GM21737 (cell line): Measurements from ENCODE around the gene CLEC18A.
"Not testable (repeated sequence)": the region's sequence is repeated elsewhere in the genome, so short reads cannot be mapped to it uniquely, and the experiment has no call there.

Experiments
- ATAC-seq: cut with Tn5 transposase; IDR thresholded peaks from one replicate; pipeline ENCODE4 v1.9.1; 2021; ENCODE audit warnings: mild to moderate bottlenecking, moderate library complexity; ENCODE audit not compliant: unreplicated experiment

Gene CLEC18A

DNA sequence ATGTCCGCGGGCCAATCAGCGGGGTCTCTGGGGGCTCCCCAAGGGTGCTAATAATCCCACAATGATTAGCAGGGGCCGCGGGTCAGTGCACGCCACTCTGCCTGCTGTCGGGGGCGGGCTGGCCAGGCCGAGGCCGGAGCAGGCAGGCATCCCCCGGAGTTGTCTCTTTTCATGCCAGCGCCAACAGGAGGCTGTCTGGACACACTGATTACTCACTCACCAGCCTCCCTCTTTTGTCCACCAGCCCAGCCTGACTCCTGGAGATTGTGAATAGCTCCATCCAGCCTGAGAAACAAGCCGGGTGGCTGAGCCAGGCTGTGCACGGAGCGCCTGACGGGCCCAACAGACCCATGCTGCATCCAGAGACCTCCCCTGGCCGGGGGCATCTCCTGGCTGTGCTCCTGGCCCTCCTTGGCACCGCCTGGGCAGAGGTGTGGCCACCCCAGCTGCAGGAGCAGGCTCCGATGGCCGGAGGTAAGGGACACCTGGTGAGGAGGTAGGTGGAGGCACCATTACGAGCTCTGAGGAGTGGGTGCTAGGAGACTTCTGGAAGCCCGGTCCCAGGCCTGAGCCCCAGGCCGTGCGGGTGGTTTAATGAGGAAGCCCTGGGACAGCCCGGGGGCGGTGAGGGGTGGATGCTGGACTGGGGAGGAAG, at the start of gene CLEC18A:
CLEC18A (plus strand) TSS at position 318 of the 655 bp plus-strand sequence; CDS start at position 351, 33 bp downstream.
- ATAC-seq = not testable (repeated sequence)

DNA sequence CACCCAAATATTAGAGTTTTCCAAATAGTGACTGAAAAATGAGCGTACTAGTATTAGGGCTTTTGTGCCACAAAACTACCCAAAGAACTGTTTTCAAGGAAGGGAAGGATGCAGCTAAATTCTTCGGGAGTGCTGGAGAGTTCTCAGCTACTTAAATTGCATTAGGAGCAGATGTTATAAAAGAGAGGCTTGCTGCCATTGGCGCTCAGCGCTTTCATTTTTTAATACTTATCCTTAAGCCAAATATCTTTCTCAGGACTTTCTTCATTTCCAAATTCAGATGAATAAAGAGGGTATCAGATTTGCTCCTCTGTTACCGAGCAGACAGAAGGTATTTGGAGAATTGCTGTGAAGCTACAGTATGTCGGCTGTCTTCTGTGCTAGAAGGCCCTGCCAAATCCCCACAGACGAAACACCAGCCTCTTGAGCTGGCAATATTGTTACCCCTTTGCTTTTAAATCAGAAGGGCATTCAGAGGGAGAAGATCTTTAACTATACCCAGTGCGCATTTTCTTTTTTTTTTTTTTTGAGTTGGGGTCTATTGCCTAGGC, 47.2 kb upstream of the CLEC18A start:
- no peak for ATAC-seq

DNA sequence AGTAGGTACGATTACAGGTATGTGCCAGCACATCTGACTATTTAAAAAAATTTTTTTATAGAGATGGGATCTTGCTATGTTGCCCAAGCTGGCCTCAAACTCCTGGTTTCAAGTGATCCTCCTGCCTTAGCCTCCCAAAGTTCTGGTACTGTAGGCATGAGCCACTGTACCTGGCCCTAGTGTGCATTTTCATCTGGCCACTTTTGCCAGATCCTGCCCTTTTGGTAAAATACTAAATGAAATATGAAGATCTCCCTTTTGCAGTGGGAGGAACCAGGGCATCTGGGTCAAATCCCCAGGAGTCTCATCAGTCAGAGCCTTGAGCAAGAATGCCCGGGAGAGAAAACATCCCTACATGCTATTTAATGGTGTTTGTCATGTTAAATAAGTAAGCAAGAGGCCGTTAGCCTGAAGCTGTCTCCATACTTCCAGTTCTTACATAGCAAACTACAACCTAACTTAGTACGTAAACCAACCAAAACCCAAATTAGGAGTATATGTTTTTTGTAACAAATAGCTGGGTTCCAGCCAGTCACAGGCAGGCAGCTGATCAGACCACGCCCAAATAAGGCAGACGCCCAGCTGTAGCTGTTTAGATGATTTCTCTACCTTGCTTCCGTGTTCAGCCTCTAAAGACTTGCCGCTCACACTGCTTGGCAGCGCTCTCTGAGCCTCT, 46.5 kb upstream of the CLEC18A start:
- ATAC-seq = no peak

DNA sequence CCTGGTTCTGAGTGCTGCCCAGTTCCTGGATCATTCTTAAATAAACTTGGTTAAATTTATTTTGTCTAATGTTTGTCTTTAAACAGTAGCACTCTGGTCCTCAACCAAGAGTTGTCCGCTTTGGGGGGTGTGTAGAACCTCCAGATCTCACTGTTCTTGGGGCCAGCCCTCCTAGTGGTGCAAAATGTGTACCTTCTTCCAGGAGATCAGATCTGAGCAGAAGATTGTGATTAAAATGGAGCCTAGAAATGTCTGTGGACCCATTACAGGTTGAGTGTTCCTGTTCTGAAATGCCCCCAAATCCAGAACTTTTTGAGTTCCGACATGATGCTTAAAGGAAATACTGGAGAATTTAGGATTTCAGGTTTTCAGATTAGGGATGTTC, 46.0 kb upstream of the CLEC18A start:
- ATAC-seq = no peak

DNA sequence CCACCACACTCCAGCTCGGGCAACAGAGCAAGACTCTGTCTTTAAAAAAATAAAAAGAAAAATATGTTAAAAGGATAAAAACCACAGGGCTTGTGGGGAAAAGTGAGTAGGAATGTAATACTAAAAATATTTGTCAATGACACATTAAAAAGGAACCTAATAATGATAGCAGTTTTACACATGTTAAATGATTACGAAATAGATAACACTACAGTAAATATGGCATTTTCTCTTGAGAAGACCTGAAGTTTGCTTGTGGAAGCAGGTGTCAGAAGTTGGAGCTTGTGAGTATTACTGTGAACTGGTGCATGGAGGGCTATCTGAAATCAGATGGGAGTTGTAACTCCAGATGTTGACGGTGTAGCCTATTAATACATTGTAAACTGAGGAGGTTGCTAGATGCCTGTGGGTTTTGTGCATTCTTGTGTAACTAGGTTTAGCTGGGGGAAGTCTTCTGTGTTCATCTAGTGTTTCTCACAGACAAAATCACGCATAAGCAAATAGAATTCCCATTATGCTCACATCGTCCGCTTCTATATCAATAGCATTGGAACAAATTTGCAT, 44.2 kb upstream of the CLEC18A start:
- no peak for ATAC-seq

DNA sequence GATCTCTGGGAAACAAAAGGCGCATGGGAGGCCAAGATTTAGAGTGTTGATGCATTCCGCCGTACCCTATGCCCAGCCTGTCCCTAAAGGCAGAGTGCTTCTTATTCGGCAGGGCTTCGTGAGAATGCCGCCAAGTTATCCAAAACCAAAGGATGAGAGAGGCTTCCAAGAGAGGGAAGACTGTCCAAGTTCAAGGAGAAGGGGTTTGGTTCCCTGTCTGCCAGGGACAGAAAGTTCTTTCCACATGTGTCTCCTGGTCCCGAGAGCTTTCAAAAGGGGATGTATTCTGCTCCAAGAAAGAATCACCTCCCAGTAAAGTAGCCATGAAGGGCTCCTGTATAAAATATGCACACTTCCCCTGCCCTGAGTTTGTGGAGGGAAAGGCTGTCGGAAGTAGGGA, 42.1 kb upstream of the CLEC18A start:
- no peak for ATAC-seq

DNA sequence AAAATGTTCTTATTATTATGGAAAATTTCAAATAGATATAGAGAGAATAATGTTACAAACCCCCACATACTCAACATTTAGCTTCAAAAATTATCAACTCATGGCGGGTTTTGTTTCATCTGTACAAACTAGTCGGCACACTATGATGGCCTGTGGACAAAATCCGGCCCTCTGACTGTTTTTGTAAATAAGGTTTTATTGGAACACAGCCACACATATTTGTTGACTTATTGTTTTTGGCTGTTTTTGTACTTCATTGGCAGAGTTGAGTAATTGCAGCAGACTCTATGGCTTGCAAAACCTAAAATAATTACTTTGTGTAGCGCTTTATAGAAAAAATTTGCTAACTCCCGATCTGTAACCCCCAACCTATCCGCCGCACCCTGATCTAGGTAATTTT, 41.4 kb upstream of the CLEC18A start:
- no peak for ATAC-seq

DNA sequence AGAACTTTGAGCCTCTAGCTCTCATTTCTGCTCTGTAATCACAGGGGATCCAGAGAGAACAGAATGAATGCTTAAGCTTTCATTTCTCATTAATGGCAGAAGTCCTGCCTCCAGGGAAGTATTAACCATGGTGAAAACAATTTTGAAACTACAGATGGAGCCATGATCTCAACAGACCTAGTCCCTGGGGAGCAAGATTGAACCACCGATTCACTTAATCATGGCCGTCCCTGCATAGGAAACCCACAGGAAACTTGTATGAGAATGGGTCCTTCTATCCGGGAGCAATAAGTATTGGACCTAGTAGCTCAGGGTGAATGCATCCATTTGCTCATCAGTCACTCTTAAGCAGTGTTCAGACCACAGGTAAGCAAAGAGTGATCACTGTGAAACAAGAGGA, 40.2 kb upstream of the CLEC18A start:
- no peak for ATAC-seq

DNA sequence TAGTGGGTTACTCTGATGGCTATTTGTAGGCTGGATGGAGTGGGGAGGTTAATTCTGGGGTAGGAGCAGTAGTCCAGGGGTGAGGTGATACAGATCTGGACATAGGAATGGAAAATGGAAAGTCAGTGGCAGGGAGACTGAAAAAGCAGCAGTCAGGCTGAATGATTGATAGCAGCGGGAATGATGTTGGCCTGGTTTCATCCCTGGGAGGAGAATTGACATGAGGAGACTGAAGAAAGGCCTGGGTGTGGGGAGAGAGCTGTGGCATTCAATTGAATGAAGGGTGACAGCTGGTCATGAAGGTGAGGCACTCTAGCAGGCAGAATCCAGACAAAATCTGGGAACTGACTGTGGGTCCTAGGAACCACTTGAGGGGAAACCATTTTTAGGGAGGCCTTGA, 34.7 kb upstream of the CLEC18A start:
- ATAC-seq = no peak

DNA sequence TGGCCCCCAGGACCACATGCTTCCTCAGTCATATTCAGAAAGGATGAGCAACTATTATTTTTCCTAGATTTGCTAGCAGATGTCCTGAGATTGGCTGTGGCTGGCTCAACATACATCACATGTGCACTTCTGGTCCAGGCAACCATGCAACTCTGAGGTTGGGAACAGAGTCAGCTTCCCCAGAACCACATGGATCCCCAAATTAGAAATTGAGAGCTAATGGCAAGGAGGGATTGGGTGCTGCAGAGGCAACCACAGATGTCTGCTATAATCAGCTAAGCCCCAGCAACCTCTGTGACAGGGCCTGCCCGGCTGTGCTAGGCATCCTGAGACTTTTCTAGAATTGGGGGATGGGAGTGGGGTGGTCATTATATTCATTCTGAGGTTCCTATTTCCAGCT, 33.8 kb upstream of the CLEC18A start:
- ATAC-seq = no peak

DNA sequence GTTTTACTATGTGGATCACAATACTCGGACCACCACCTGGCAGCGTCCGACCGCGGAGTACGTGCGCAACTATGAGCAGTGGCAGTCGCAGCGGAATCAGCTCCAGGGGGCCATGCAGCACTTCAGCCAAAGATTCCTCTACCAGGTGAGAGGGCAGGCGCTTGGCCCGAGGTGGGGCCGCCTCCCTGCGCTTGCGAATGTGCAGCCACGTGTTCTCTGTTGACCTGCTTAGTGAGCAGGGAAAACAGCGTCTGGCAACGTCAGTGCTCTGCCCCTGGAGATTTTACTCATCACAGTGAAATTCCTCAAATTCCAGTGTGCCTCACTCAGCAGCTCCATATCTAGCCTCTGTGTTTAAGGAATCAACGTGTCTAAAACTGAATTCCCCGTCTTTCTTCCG, 33.4 kb upstream of the CLEC18A start:
- ATAC-seq = no peak

DNA sequence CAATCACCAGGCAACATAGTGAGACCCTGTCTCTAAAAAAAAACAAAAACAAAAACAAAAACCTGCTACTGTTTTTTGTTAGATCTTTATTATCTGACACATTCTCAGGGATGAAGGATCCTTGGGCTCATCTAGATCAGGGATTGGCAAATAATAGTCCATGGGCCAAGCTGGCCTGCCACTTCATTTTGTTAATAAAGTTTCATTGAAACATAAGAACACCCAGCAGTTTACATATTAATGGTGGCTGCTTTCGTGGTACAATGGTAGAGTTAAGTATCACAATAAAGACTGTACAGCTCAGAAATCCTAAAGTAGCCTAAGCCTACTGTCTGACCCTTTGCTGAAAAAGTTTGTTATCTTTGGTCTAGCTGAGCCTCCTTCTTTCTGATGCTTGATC, 32.9 kb upstream of the CLEC18A start:
- ATAC-seq = no peak

DNA sequence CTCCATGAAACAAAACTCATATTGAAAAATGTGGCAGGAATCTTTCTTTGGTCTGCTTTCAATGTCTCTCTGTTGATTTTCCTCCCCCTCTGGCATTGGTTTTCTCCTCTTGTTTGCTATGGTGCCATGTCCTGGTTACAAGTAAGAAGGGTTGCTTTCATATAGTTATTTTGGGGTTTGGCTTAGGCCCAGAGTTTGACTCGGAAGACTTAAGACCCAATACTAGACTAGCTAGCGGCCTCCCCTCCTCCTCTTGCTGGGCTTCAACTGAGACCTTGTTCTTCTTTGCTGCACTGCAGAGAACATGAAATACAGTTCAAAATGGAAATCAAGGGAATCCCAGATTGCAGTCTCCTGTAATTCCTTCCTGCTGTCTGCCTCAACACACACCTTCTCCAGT, 30.0 kb upstream of the CLEC18A start:
- ATAC-seq = no peak

DNA sequence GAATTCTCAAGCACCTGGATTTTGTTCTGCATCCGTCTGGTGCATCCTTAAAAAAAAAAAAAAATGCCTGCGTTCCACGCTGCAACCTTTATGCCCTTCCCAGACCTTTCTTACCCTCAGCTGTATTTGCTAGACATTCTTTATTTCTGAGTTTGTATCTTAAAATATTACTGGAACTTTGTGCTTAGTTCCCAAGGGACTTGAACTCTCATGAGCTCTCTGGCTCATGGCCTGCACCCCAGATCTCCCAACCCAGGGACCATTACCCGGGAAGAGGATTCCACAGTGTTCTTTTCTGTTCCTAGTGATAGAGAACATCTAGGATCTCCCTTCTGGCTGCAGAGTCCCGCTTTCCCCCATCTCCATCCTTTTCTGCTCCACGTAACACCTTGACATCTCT, 28.9 kb upstream of the CLEC18A start:
- ATAC-seq = no peak

DNA sequence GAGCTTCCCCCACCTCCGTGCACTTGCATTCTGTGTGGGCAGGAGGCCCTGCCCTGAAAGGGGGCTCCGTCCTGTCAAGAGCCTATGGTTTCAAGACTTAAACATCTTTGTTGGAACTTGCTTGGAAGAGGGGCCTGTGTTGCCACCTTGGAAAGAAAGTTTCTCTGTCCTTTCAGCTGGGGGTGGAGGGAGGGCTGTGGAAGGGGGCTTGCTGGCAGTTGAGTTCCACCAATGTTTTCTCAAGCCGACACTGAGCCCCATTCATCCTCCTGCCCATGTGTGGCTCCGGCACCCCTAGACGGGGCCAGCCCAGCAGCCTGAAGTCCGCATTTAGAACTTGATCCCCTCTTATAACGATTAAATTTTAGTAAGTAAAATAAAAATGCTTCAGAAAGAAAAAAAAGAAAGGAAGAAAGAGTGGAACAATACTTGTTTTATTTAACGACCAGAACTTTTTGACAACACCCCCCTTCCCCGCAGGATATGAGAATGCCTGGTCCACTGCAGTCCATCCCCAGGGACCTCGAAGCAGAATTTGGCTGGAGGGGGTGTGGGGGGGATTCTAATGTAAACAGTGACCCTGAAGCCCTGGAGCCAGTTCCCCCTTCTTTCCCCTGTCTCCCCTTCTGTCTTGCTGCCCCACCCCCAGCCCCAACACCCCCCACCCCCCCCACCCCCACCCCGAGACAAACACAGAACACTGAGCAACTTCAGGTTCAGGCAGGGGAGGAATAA, 26.9 kb upstream of the CLEC18A start:
- no peak for ATAC-seq

DNA sequence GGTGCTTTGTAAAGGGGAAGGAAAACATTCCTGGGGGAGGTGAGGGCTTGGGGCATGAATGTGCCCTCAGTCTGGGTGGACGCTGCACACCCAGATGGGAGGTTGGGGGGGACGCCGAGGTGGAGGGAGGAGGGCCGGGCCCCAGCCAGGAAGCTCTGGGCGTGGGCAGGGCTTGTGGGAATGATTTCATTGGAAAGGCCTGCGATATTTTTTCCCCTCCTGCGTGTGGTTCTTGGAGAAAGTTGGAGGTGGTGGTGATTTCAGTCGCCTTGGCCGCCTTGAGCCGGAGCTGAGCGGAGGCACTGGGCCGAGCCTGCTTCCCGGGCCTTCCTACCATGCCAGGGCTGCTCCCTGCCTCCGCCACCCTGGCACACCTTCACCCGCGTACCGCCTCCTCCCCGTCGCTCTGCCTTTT, 26.4 kb upstream of the CLEC18A start:
- ATAC-seq = no peak

DNA sequence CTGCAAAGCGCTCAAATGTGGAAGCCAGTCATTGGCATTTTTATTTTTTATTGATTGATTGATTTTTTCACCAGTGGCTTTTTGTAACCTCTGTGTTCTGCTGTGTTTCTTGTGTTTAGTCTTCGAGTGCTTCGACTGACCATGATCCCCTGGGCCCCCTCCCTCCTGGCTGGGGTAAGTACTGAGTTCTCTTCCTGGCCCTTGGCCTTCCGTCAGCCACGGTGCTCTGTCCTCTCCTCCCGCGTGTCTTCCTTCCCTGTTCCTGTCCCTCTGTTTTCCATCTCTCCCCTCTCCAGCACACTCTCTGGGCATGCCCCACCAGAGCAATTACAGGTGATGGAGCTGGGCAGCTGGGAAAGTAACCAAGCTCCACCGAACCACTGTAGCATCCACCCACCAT, 25.8 kb upstream of the CLEC18A start:
- ATAC-seq = no peak

DNA sequence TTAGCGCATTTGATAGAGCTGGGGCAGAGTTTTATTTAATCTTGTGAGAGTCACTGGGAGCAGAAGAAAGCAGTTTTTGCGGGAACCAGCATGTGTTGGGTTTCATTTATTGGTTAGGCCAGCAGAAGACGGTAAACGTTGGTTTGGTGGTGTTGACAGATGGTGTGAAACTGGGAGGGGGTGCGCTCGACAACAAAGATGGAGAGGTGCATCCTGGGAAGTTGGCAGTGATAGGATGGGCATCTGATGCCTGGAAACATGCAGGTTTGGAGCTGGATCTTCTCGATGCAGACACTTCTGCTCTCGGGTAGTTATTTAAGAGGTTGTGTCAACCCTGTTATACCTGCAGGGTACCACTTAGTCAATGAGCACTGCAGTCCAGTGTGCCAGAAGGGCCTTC, 24.9 kb upstream of the CLEC18A start:
- ATAC-seq = no peak

DNA sequence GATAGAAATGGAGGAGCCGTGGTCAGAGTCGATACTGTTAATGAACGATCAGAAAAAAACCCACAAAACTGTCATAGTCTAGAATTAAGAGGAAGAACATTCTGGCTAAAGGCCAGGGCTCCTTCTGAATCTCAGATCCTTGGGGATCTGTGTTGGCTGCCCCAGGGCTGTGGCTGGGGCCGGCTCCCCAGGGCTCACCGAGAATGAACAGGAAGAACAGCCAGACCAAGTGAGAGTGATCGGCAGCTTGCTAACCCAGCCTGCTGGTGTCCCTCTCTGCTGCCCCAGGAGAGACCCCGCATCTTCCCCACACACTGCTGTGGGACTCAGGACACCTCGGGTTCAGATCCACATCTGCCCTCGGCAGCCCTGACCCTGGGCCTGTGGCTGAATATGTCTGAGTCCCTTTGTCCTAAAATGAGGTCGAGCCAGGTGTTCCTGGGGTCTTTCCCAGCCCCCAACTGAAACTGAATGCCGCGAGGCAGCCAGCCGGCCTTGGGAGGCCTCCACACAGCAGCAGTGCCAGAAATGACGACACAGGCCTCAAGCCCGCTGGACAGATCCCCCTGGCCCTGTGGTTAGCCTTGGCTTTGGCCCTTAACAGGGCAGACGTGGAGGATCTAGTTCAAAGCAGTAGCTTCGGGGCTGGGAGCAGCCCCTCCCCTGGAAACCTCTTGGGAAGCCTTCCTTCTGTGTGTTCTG, 23.9 kb upstream of the CLEC18A start:
- no peak for ATAC-seq

DNA sequence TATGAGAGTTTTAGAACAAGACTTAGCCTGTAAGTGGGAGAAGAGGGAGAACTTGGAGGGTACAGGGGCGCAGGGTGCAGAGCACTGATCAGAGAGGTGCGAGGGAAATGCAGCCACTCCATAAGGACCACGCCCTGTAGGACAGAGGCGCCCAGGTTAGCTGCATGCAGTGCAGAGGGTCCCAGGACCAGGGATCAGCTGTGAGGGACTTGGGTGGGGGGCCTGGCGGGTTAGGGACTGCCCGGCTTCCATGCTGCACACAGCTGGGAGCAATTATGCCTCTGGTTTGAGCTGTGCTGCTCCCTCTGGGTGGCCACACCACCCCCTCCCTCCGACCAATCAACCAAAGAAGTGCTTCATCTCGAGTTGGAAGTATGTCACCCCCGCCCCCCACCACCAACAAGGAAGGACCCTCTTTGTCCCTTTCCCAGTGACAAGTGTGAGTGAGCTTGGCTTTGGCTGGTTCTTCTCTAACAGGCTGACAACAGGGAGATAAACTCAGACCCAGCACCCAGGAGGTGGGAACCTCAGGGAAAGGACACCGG, 22.2 kb upstream of the CLEC18A start:
- no peak for ATAC-seq

DNA sequence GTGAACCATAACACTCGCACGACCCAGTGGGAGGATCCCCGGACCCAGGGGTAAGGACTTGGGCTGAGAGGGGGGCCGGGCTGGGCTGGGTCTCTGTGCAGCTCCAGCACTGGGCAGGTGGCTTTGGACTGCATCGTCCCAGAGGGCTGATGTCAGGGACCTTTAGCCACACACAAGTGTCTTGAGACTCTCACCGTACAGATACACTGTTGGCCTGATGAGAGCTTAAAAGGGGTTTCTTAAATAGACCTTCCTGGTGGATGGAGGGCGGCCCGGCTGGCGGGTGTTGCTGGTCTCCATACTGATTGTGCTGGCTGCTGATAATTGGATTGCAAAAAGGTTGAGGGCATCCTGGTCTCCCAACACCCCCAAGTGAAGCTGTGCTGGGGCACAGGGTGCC, 21.7 kb upstream of the CLEC18A start:
- ATAC-seq = no peak
